Measurements from ENCODE around the gene PLA2G6. TPM values are rescaled to one million over a fixed set of nuclear protein-coding genes. Genes with fewer than 3 reads are reported as not detected.

The PLA2G6 gene
- total RNA-seq, 1 experiment from 2014 or later = 6.0 TPM

- POLR2A ChIA-PET (ENCODE audit: unreplicated experiment) = no interaction called here
- no TSS peak for BruUV-seq (replicated peaks)
- Histone ChIP-seq H2AFZ (ENCODE audit: low read length) (no peak overlapping the region), H3K27ac (ENCODE audit: low read length) (no peak overlapping the region), H3K4me3 (ENCODE audit: low read length) (no peak overlapping the region), H3K27me3 (ENCODE audit: low read length) (no peaks in the 10 kb centered on the region), H4K20me1 (ENCODE audit: low read length) (no peaks in the 10 kb centered on the region), H3K36me3 (ENCODE audit: low read depth, low read length) (no peaks in the 10 kb centered on the region), H3K9ac (ENCODE audit: low read length) (no peak overlapping the region), H3K79me2 (ENCODE audit: low read length) (no peaks in the 10 kb centered on the region), H3K4me2 (ENCODE audit: low read length) (peak overlapping the region; percentile 14), H3K9me3 (ENCODE audit: low read length) (no peaks in the 10 kb centered on the region), H3F3A (ENCODE audit: low read length, unreplicated experiment) (no peaks in the 10 kb centered on the region), H3K9me2 (replicated peaks; ENCODE audit: low read length) (no peaks in the 10 kb centered on the region), H3K4me1 (ENCODE audit: insufficient read depth, low read length) (peaks cover 5% of the 10 kb centered on the region; the same call in 1 of the 2 replicates)
- peak; percentile 78 for DNase-seq
- TF ChIP-seq EZH2 (IDR thresholded peaks at IDR 0.05; ENCODE audit: low read length, unreplicated experiment) (no peak), CTCF (conservative IDR thresholded peaks at IDR 0.05; ENCODE audit: low read depth, low read length) (no peak), EZH2phosphoT487 (IDR thresholded peaks at IDR 0.05; ENCODE audit: borderline replicate concordance, low read length) (no peak)
- ATAC-seq = peak; percentile 62
- CTCF ChIA-PET = no interaction called here
- intact Hi-C loops (cut with micrococcal nuclease) = no loop called here
Observed at GRCh38 chr22:38187413-38188212, 6.0 kb upstream of the PLA2G6 start.

GRCh38 chr22:38186429-38186828, 4.8 kb upstream of the PLA2G6 start:
- Histone ChIP-seq H3K36me3 (ENCODE audit: low read depth, low read length) (no peaks in the 10 kb centered on the region), H3K4me3 (ENCODE audit: low read length) (no peak overlapping the region), H3K4me1 (ENCODE audit: insufficient read depth, low read length) (peaks cover 9% of the 10 kb centered on the region), H3K9ac (ENCODE audit: low read length) (no peak overlapping the region), H3K27ac (ENCODE audit: low read length) (no peak overlapping the region), H3K9me2 (replicated peaks; ENCODE audit: low read length) (no peaks in the 10 kb centered on the region), H2AFZ (ENCODE audit: low read length) (no peak overlapping the region), H3K27me3 (ENCODE audit: low read length) (no peaks in the 10 kb centered on the region), H3K79me2 (ENCODE audit: low read length) (no peaks in the 10 kb centered on the region), H4K20me1 (ENCODE audit: low read length) (no peaks in the 10 kb centered on the region), H3F3A (ENCODE audit: low read length, unreplicated experiment) (no peaks in the 10 kb centered on the region), H3K4me2 (ENCODE audit: low read length) (no peak overlapping the region), H3K9me3 (ENCODE audit: low read length) (no peaks in the 10 kb centered on the region)
- no peak for TF ChIP-seq EZH2 (IDR thresholded peaks at IDR 0.05; ENCODE audit: low read length, unreplicated experiment)
- TF ChIP-seq CTCF (conservative IDR thresholded peaks at IDR 0.05; ENCODE audit: low read depth, low read length) = no peak
- TF ChIP-seq EZH2phosphoT487 (IDR thresholded peaks at IDR 0.05; ENCODE audit: borderline replicate concordance, low read length) = no peak
- POLR2A ChIA-PET (ENCODE audit: unreplicated experiment) = no interaction called here
- BruUV-seq (replicated peaks) = no TSS peak
- DNase-seq (no peak), ATAC-seq (no peak)
- intact Hi-C loops (cut with micrococcal nuclease) = no loop called here
- CTCF ChIA-PET = no interaction called here

GRCh38 chr22:38184788-38185187, 3.2 kb upstream of the PLA2G6 start:
- Histone ChIP-seq H3K36me3 (ENCODE audit: low read depth, low read length) (no peaks in the 10 kb centered on the region), H3K27me3 (ENCODE audit: low read length) (no peaks in the 10 kb centered on the region), H3K79me2 (ENCODE audit: low read length) (no peaks in the 10 kb centered on the region), H3K9me2 (replicated peaks; ENCODE audit: low read length) (no peaks in the 10 kb centered on the region), H3K9ac (ENCODE audit: low read length) (no peak overlapping the region), H3K4me1 (ENCODE audit: insufficient read depth, low read length) (peaks cover 26% of the 10 kb centered on the region), H4K20me1 (ENCODE audit: low read length) (no peaks in the 10 kb centered on the region), H3K9me3 (ENCODE audit: low read length) (no peaks in the 10 kb centered on the region), H3K4me3 (ENCODE audit: low read length) (no peak overlapping the region), H3F3A (ENCODE audit: low read length, unreplicated experiment) (peaks cover 7% of the 10 kb centered on the region), H3K27ac (ENCODE audit: low read length) (no peak overlapping the region), H3K4me2 (ENCODE audit: low read length) (no peak overlapping the region), H2AFZ (ENCODE audit: low read length) (no peak overlapping the region)
- TF ChIP-seq EZH2phosphoT487 (IDR thresholded peaks at IDR 0.05; ENCODE audit: borderline replicate concordance, low read length) (no peak), CTCF (conservative IDR thresholded peaks at IDR 0.05; ENCODE audit: low read depth, low read length) (no peak), EZH2 (IDR thresholded peaks at IDR 0.05; ENCODE audit: low read length, unreplicated experiment) (no peak)
- CTCF ChIA-PET = no interaction called here
- ATAC-seq (no peak), DNase-seq (no peak)
- POLR2A ChIA-PET (ENCODE audit: unreplicated experiment) = no interaction called here
- BruUV-seq (replicated peaks) = no TSS peak
- intact Hi-C loops (cut with micrococcal nuclease) = no loop called here

Data from PC-3 (cell line).